ENCODE data around the gene PAIP2B. TPM values are rescaled to one million over a fixed set of nuclear protein-coding genes. Genes with fewer than 3 reads are reported as not detected.

Gene PAIP2B
- total RNA-seq, 2 experiments from 2014 or later: 3.0 to 6.9 TPM

DNA sequence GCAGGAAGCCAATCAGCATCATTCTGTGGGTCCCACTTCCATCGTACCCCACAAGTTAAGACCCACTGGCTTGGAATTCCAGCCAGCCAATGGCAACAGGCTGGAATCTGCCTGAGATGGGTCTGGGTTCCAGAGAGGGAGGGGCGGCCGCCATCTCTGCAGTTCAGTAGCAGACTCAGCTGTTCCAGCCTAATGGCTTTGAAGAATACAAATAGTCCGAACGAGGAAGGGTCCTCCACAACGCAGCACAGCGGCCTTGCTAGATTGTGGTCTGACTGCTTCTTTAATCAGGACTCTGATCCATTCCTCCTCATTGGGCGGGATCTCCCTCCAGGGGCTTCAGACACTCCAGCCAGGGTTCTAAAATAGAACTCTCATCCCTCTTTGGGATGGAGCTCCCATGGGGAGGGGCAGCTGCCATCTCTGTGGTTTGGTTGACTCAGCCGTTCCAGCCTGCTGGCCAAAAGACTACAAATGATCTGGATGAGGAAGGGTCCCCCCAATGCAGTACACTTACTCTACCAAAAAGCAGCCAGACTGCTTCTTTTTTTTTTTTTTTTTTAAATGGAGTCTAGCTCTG is 42.7 kb upstream of the PAIP2B start:
- Histone ChIP-seq H3K4me2 (ENCODE audit: low read length) (no peak overlapping the region), H3K27ac (ENCODE audit: low read depth, low read length, poor library complexity, severe bottlenecking) (no peak overlapping the region), H3K79me2 (ENCODE audit: insufficient read depth, low read depth, low read length) (no peaks in the 10 kb centered on the region), H3K4me1 (ENCODE audit: insufficient read depth, low read length, poor library complexity, severe bottlenecking) (no peaks in the 10 kb centered on the region), H3K4me3 (ENCODE audit: low read depth, low read length, poor library complexity, severe bottlenecking) (no peak overlapping the region), H3K9me2 (ENCODE audit: insufficient read depth, low read length) (no peaks in the 10 kb centered on the region), H4K20me1 (ENCODE audit: insufficient read depth, low read length) (no peaks in the 10 kb centered on the region), H3K9me3 (ENCODE audit: low read length) (no peaks in the 10 kb centered on the region), H3K36me3 (ENCODE audit: insufficient read depth, low read length) (no peaks in the 10 kb centered on the region), H2AFZ (ENCODE audit: low read length) (no peak overlapping the region)
- TF ChIP-seq EZH2phosphoT487 (IDR thresholded peaks at IDR 0.05; ENCODE audit: borderline replicate concordance, low read depth, low read length) (no peak), CTCF (conservative IDR thresholded peaks at IDR 0.05; ENCODE audit: low read length) (no peak)
- no peak for DNase-seq (ENCODE audit: low spot score)
- no TSS peak for BruUV-seq (replicated peaks)
- CTCF ChIA-PET (ENCODE audit: unreplicated experiment): no interaction called here
- intact Hi-C loops (cut with micrococcal nuclease; ENCODE audit: unreplicated experiment): no loop called here
- POLR2A ChIA-PET: interaction anchor here (0.6 kb wide), 1 partner anchor 9 kb away, joined by 3 read pairs; no protein-coding TSS in a partner anchor

- Histone ChIP-seq H3K79me2 (ENCODE audit: insufficient read depth, low read depth, low read length) (no peaks in the 10 kb centered on the region), H3K9me3 (ENCODE audit: low read length) (no peaks in the 10 kb centered on the region), H3K4me1 (ENCODE audit: insufficient read depth, low read length, poor library complexity, severe bottlenecking) (no peaks in the 10 kb centered on the region), H2AFZ (ENCODE audit: low read length) (no peak overlapping the region), H3K27ac (ENCODE audit: low read depth, low read length, poor library complexity, severe bottlenecking) (no peak overlapping the region), H3K4me3 (ENCODE audit: low read depth, low read length, poor library complexity, severe bottlenecking) (no peak overlapping the region), H4K20me1 (ENCODE audit: insufficient read depth, low read length) (no peaks in the 10 kb centered on the region), H3K36me3 (ENCODE audit: insufficient read depth, low read length) (no peaks in the 10 kb centered on the region), H3K4me2 (ENCODE audit: low read length) (no peak overlapping the region), H3K9me2 (ENCODE audit: insufficient read depth, low read length) (no peaks in the 10 kb centered on the region)
- CTCF ChIA-PET (ENCODE audit: unreplicated experiment): no interaction called here
- intact Hi-C loops (cut with micrococcal nuclease; ENCODE audit: unreplicated experiment): no loop called here
- BruUV-seq (replicated peaks): no TSS peak
- POLR2A ChIA-PET: no interaction called here
- no peak for DNase-seq (ENCODE audit: low spot score)
- TF ChIP-seq EZH2phosphoT487 (IDR thresholded peaks at IDR 0.05; ENCODE audit: borderline replicate concordance, low read depth, low read length) (no peak), CTCF (conservative IDR thresholded peaks at IDR 0.05; ENCODE audit: low read length) (no peak)
Measured at GRCh38 chr2:71263386-71263785, 36.5 kb upstream of the PAIP2B start.

DNA sequence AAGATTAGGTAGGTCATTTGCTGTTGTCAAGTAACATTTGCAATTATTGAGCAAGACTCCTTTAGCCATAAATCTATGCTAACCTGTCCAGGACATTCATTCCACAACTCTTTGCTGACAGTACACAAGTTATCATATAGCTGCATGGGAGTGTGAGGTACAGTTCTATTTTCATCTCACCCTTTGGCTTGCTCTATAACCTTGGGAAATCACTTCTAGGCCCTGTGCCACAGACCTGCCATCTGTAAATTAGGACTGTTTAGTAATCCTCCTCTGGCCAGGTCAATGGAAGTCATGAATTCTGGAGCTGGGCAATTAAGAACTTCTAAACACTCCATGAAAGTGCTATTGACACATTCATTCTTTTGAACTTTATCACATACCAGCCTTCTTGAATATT is 34.6 kb upstream of the PAIP2B start:
- no peak for DNase-seq (ENCODE audit: low spot score)
- Histone ChIP-seq H3K4me2 (ENCODE audit: low read length) (no peak overlapping the region), H4K20me1 (ENCODE audit: insufficient read depth, low read length) (no peaks in the 10 kb centered on the region), H3K9me2 (ENCODE audit: insufficient read depth, low read length) (no peaks in the 10 kb centered on the region), H2AFZ (ENCODE audit: low read length) (no peak overlapping the region), H3K79me2 (ENCODE audit: insufficient read depth, low read depth, low read length) (no peaks in the 10 kb centered on the region), H3K36me3 (ENCODE audit: insufficient read depth, low read length) (no peaks in the 10 kb centered on the region), H3K4me3 (ENCODE audit: low read depth, low read length, poor library complexity, severe bottlenecking) (no peak overlapping the region), H3K4me1 (ENCODE audit: insufficient read depth, low read length, poor library complexity, severe bottlenecking) (no peaks in the 10 kb centered on the region), H3K9me3 (ENCODE audit: low read length) (no peaks in the 10 kb centered on the region), H3K27ac (ENCODE audit: low read depth, low read length, poor library complexity, severe bottlenecking) (no peak overlapping the region)
- no peak for TF ChIP-seq EZH2phosphoT487 (IDR thresholded peaks at IDR 0.05; ENCODE audit: borderline replicate concordance, low read depth, low read length)
- TF ChIP-seq CTCF (conservative IDR thresholded peaks at IDR 0.05; ENCODE audit: low read length): no peak
- BruUV-seq (replicated peaks): no TSS peak
- intact Hi-C loops (cut with micrococcal nuclease; ENCODE audit: unreplicated experiment): no loop called here
- CTCF ChIA-PET (ENCODE audit: unreplicated experiment): no interaction called here
- POLR2A ChIA-PET: no interaction called here
